Activated naive CD8-positive, alpha-beta T cell treated with anti-CD3 and anti-CD28 coated beads, Interleukin-2, amount 50 U/mL, for 16 hours (primary cell): ENCODE measurements around the gene JUND.

Experiments
- DNase-seq: peaks from one replicate; pipeline ENCODE4 v3.0.0-alpha.2; 2020; ENCODE audit warnings: low read depth, low spot score

Gene JUND

GRCh38 chr19:18290302-18291018 lies 9.0 kb upstream of the JUND start:
- DNase-seq, result peak; percentile 67

- no peak for DNase-seq
Observed at GRCh38 chr19:18289471-18290301, 8.3 kb upstream of the JUND start.

GRCh38 chr19:18287836-18288772 lies 6.7 kb upstream of the JUND start:
- DNase-seq, result no peak

- no peak for DNase-seq
Observed at GRCh38 chr19:18286973-18287635, 5.7 kb upstream of the JUND start.

- DNase-seq, result no peak
Observed at GRCh38 chr19:18284712-18285360, 3.4 kb upstream of the JUND start.

- DNase-seq, result no peak
Observed at GRCh38 chr19:18283338-18283737, 1.9 kb upstream of the JUND start.

- DNase-seq, result no peak
Observed at GRCh38 chr19:18282788-18283141, 1.3 kb upstream of the JUND start.

- DNase-seq, result no peak
Observed at GRCh38 chr19:18282021-18282787, 782 bp upstream of the JUND start.

- DNase-seq, result peak; percentile 47
Observed at GRCh38 chr19:18280247-18281081, 958 bp downstream of the JUND start.

- peak; percentile 80 for DNase-seq
Observed at GRCh38 chr19:18279516-18280246, 1.7 kb downstream of the JUND start.

- DNase-seq, result no peak
Observed at GRCh38 chr19:18279266-18279515, 2.2 kb downstream of the JUND start.

GRCh38 chr19:18278521-18279265 lies 2.7 kb downstream of the JUND start:
- no peak for DNase-seq

- no peak for DNase-seq
Observed at GRCh38 chr19:18274781-18275356, 6.6 kb downstream of the JUND start.

GRCh38 chr19:18274219-18274780 lies 7.1 kb downstream of the JUND start, which contains the start of gene IQCN:
Gene IQCN (minus strand): TSS chr19:18274452. CDS start chr19:18269478, 4,974 bp downstream.
- no peak for DNase-seq

- DNase-seq, result no peak
Observed at GRCh38 chr19:18273561-18274218, 7.7 kb downstream of the JUND start.

- no peak for DNase-seq
Observed at GRCh38 chr19:18271433-18271841, 10.0 kb downstream of the JUND start.

- no peak for DNase-seq
Observed at GRCh38 chr19:18270326-18270725, 11.1 kb downstream of the JUND start.
